ENCODE data around the gene SVIL. TPM values are rescaled to one million over a fixed set of nuclear protein-coding genes. Genes with fewer than 3 reads are reported as not detected.
"Not testable (repeated sequence)": the region's sequence is repeated elsewhere in the genome, so short reads cannot be mapped to it uniquely, and the experiment has no call there.

SVIL gene
- total RNA-seq, 4 donors from 2014 or later: 30.3 to 84.3 (median 62.5) TPM

- Histone ChIP-seq H3K36me3 (peaks cover 0 to 9% (median 0%) of the 10 kb centered on the region in 3 donors), H3K27ac (no peak overlapping the region)
These were observed 26.1 kb downstream of the SVIL start for GRCh38 chr10:29608476-29609301.

GRCh38 chr10:29608062-29608461 lies 26.7 kb downstream of the SVIL start:
- Histone ChIP-seq H3K27me3 (no peaks in the 10 kb centered on the region), H3K4me3 (no peak overlapping the region), H3K27ac (no peak overlapping the region), H3K4me1 (no peaks in the 10 kb centered on the region), H3K36me3 (peaks cover 0 to 9% (median 0%) of the 10 kb centered on the region in 3 donors), H3K9me3 (no peaks in the 10 kb centered on the region)
- no peak for TF ChIP-seq CTCF (IDR thresholded peaks at IDR 0.05)
- no peak for TF ChIP-seq POLR2A (IDR thresholded peaks at IDR 0.05)
- DNase-seq: no peak

More at GRCh38 chr10:29608476-29609301, 26.1 kb downstream of the SVIL start:
- no peak for DNase-seq
- no peak overlapping the region for H3K4me3 ChIP-seq
- no peaks in the 10 kb centered on the region for H3K27me3 ChIP-seq
- H3K9me3 ChIP-seq: no peaks in the 10 kb centered on the region
- H3K4me1 ChIP-seq: no peaks in the 10 kb centered on the region
- TF ChIP-seq POLR2A (IDR thresholded peaks at IDR 0.05) (no peak), CTCF (IDR thresholded peaks at IDR 0.05) (no peak)

- Histone ChIP-seq H3K36me3 (peaks cover 0 to 9% (median 0%) of the 10 kb centered on the region in 3 donors), H3K27me3 (no peaks in the 10 kb centered on the region), H3K9me3 (no peaks in the 10 kb centered on the region), H3K4me1 (no peaks in the 10 kb centered on the region), H3K27ac (no peak overlapping the region), H3K4me3 (no peak overlapping the region)
- no peak for TF ChIP-seq POLR2A (IDR thresholded peaks at IDR 0.05)
- TF ChIP-seq CTCF (IDR thresholded peaks at IDR 0.05): no peak
- DNase-seq: no peak
These were observed 27.2 kb downstream of the SVIL start for GRCh38 chr10:29607576-29607975.

- H3K27me3 ChIP-seq, H3K4me1 ChIP-seq, H3K9me3 ChIP-seq, H3K27ac ChIP-seq, H3K36me3 ChIP-seq, H3K4me3 ChIP-seq, DNase-seq: not testable (repeated sequence)
These were observed 28.1 kb downstream of the SVIL start for GRCh38 chr10:29606693-29607092.

- H3K36me3 ChIP-seq: peaks cover 0 to 3% (median 0%) of the 10 kb centered on the region in 3 donors
- H3K4me1 ChIP-seq: no peaks in the 10 kb centered on the region
- no peak for DNase-seq
- TF ChIP-seq CTCF (IDR thresholded peaks at IDR 0.05) (no peak), POLR2A (IDR thresholded peaks at IDR 0.05) (no peak)
- no peaks in the 10 kb centered on the region for H3K27me3 ChIP-seq
- H3K4me3 ChIP-seq: no peak overlapping the region
- no peaks in the 10 kb centered on the region for H3K9me3 ChIP-seq
- H3K27ac ChIP-seq: no peak overlapping the region
These were observed 30.4 kb downstream of the SVIL start for GRCh38 chr10:29604291-29604825.

- Histone ChIP-seq H3K36me3 (peaks cover 0 to 1% (median 0%) of the 10 kb centered on the region in 3 donors), H3K9me3 (no peaks in the 10 kb centered on the region), H3K4me3 (no peak overlapping the region), H3K4me1 (no peaks in the 10 kb centered on the region), H3K27ac (no peak overlapping the region), H3K27me3 (no peaks in the 10 kb centered on the region)
- DNase-seq: no peak
- TF ChIP-seq POLR2A (IDR thresholded peaks at IDR 0.05) (no peak), CTCF (IDR thresholded peaks at IDR 0.05) (no peak)
These were observed 31.4 kb downstream of the SVIL start for GRCh38 chr10:29603223-29603896.

All from Peyer's patch (tissue), 4 donors.